ENCODE measurements around the gene NRCAM. TPM values are rescaled to one million over a fixed set of nuclear protein-coding genes. Genes with fewer than 3 reads are reported as not detected.

The NRCAM gene
- 2.3 and 10.4 TPM in 2 replicates for total RNA-seq

DNA sequence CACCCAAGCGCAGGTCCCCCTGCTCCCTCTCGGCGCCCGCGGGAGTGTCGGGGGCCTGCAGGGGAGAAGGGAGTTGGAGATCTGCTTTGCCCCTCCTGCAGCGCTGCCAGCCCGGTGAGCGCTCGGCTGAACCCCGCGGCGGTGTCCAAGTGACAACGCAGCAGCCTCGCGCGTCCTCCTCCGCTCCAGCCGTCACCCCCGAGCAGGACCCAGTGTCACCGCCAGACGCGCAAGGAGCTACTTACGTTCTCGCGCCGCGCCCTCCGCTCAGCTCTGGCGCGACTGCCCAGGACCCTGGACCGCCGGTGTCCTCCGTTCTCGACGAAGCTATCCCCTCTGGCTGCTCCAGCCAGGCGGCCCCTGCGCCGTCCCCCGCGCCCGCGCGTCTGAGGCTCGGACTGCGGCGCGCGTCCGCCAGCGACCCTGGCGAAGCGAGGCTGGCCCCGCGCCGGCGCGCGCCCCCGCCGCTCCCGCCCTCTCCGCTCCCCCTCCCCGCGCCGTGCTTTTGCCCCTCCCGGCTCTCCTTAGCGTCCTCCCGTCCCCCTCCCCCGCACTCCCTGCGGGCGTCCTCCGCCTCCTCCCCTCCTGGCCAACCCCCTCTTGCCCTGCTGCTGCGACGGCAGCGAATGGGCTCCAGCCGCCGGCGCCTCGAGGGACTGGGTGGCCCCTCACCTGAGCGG is at the start of gene NRCAM:
Gene NRCAM (minus strand): TSS at position 439 of the 680 bp plus-strand sequence. CDS start 216,372 bp downstream, outside the sequence.

GRCh38 chr7:108130261-108130660 is 326.0 kb downstream of the NRCAM start, which contains the start of gene LAMB4:
Gene LAMB4 (minus strand): TSS chr7:108130361. CDS start chr7:108123164, 7,197 bp downstream.

Other genes starting within 250 kb of the NRCAM start
- gene PNPLA8, start 69.7 kb upstream of the NRCAM start, total RNA-seq = 34.3 and 42.0 TPM in 2 replicates
- 19.2 and 24.8 TPM in 2 replicates for gene THAP5, start 113.3 kb upstream of the NRCAM start, total RNA-seq
- 45.8 and 112 TPM in 2 replicates for gene DNAJB9, start 113.4 kb upstream of the NRCAM start, total RNA-seq

Measured in regular cardiac myocyte (primary cell).